Right lobe of liver (tissue), 6 donors: ENCODE results near the gene FOXN4. TPM values are rescaled to one million over a fixed set of nuclear protein-coding genes. Genes with fewer than 3 reads are reported as not detected.

Source experiments
- ATAC-seq, 4 donors: fragments of 200-7000 bp; cut with Tn5 transposase; one replicate each; pipeline ENCODE4 v1.9.1; 2020; ENCODE audit warnings: mild to moderate bottlenecking in 4 of 4, moderate library complexity in 4 of 4
- DNase-seq, 3 donors: peaks; one replicate each; pipeline ENCODE4 v3.0.0-alpha.2; 2020
- H3K27ac ChIP-seq, 3 donors: fragments of 200-600 bp; one replicate each; pipeline ENCODE4 v1.8.0; 2022
- H3K27me3 ChIP-seq, 2 donors: fragments of 200-600 bp; one replicate each; pipeline ENCODE4 v1.8.0; 2022
- H3K36me3 ChIP-seq, 4 donors: fragments of 200-600 bp; sonication (generic) in 1 of 4; one replicate each; pipeline versions ENCODE4 v1.5.1 to v1.8.0; 2017 to 2022; ENCODE audit warnings: control low read depth in 1 of 4
- H3K4me1 ChIP-seq, 4 donors: fragments of 200-600 bp; sonication (generic) in 1 of 4; one replicate each; pipeline versions ENCODE4 v1.5.1 to v1.8.0; 2017 to 2022; ENCODE audit warnings: control low read depth in 1 of 4
- H3K4me3 ChIP-seq, 3 donors: fragments of 200-600 bp; one replicate each; pipeline ENCODE4 v1.8.0; 2022
- H3K9me3 ChIP-seq, 4 donors: fragments of 200-600 bp; sonication (generic) in 1 of 4; one replicate each; pipeline versions ENCODE4 v1.5.1 to v1.8.0; 2017 to 2022; ENCODE audit warnings: control low read depth in 1 of 4
- CTCF ChIP-seq, 4 donors: fragments of 200-600 bp in 3 of 4; fragments of 450-650 bp in 1 of 4; IDR thresholded peaks; one replicate each; pipeline versions ENCODE4 v1.5.1 to v1.8.0; 2016 to 2022; ENCODE audit warnings: antibody characterized with exemption in 4 of 4, mild to moderate bottlenecking in 2 of 4
- POLR2A ChIP-seq: fragments of 450-650 bp; IDR thresholded peaks from one replicate; pipeline ENCODE4 v1.6.1; 2017; ENCODE audit warnings: antibody characterized with exemption, mild to moderate bottlenecking
- WGBS: methylation state at CpG from one replicate; pipeline ENCODE4 v1.1.6; 2018; ENCODE audit warnings: low coverage, low lambda C conversion rate; ENCODE audit not compliant: insufficient coverage; ENCODE audit errors: missing lambda C conversion rate; 5-methylcytosine and 5-hydroxymethylcytosine counted together
- intact Hi-C, 2 donors: fragments of 100-400 bp; cut with DNase I; formaldehyde crosslinking; loops; one replicate each; pipeline versions ENCODE4 v1.11.2 to v1.14.1; 2022
- total RNA-seq, 6 experiments: library from RNA; depleted of rRNA in 2 of 6; stranded (reverse); fragments of >200 nt in 2 of 6; fragmentation: NEBNext Ultra II Directional in 3 of 6; extraction: Animal tissue kit (Norgen Biotek cat#: 25700) in 3 of 6; gene quantifications; one replicate each; pipeline versions ENCODE4 v1.1.0 to v1.2.4, GENCODE V29; 2016 to 2023
- donor health status: DM: no; HTN: yes; CAD: no.
- donor health status: DM: no; HTN: no; CAD: no.
- donor health status: DM: no; HTN: no; CAD: no.
- donor health status: DM: no; HTN: yes; CAD: no.
- donor health status: DM: no; HTN: yes; CAD: no.

Gene FOXN4
- total RNA-seq, 6 experiments from 2014 or later, result 0.06 to 0.86 (median 0.15) TPM; not detected in 2

GRCh38 chr12:109279525-109279924, 29.6 kb downstream of the FOXN4 start:
- intact Hi-C loops, result no loop called here
- Histone ChIP-seq H3K4me3 (no peak overlapping the region), H3K4me1 (peaks cover 0 to 19% (median 9%) of the 10 kb centered on the region in 4 donors), H3K36me3 (no peaks in the 10 kb centered on the region), H3K27me3 (no peaks in the 10 kb centered on the region), H3K27ac (no peak overlapping the region), H3K9me3 (no peaks in the 10 kb centered on the region)
- TF ChIP-seq POLR2A (no peak), CTCF (IDR thresholded peaks at IDR 0.05) (no peak)
- no peak for ATAC-seq
- peak in 1 of 3 donors; percentile 52 for DNase-seq
- no CpG with 5 or more reads among the region's 13 CpGs for WGBS

GRCh38 chr12:109278912-109279311, 30.2 kb downstream of the FOXN4 start:
- Histone ChIP-seq H3K27me3 (no peaks in the 10 kb centered on the region), H3K27ac (peak overlapping the region in 1 of 3 donors; percentile 70), H3K4me3 (no peak overlapping the region), H3K9me3 (no peaks in the 10 kb centered on the region), H3K4me1 (peaks cover 0 to 19% (median 9%) of the 10 kb centered on the region in 4 donors), H3K36me3 (no peaks in the 10 kb centered on the region)
- TF ChIP-seq POLR2A (no peak), CTCF (IDR thresholded peaks at IDR 0.05) (no peak)
- 19% methylated on average over 10 of the region's 10 CpGs for WGBS
- DNase-seq, result peak; percentile 37 to 71 (median 66)
- intact Hi-C loops, result no loop called here
- peak; percentile 37 to 64 (median 58) for ATAC-seq

- WGBS, result 30% methylated on average over 13 of the region's 15 CpGs
- peak in 2 of 3 donors; percentile 65 to 66 for DNase-seq
- peak; percentile 71 to 83 (median 78) for ATAC-seq
Observed at GRCh38 chr12:109277899-109278762, 31.0 kb downstream of the FOXN4 start.

GRCh38 chr12:109277255-109277898, 31.7 kb downstream of the FOXN4 start:
- H3K27me3 ChIP-seq, result no peaks in the 10 kb centered on the region
- intact Hi-C loops, result no loop called here
- peak overlapping the region in 2 of 3 donors; percentile 45 to 58 for H3K27ac ChIP-seq
- no peak for TF ChIP-seq CTCF (IDR thresholded peaks at IDR 0.05)
- no peak for TF ChIP-seq POLR2A
- peaks cover 0 to 19% (median 9%) of the 10 kb centered on the region in 4 donors for H3K4me1 ChIP-seq
- H3K9me3 ChIP-seq, result no peaks in the 10 kb centered on the region
- H3K4me3 ChIP-seq, result no peak overlapping the region
- H3K36me3 ChIP-seq, result no peaks in the 10 kb centered on the region
- 30% methylated on average over 2 of the region's 8 CpGs for WGBS
- ATAC-seq, result no peak
- DNase-seq, result no peak

More at GRCh38 chr12:109277899-109278762, 31.0 kb downstream of the FOXN4 start:
- H3K27me3 ChIP-seq, result no peaks in the 10 kb centered on the region
- peaks cover 0 to 19% (median 9%) of the 10 kb centered on the region in 4 donors for H3K4me1 ChIP-seq
- no peak overlapping the region for H3K4me3 ChIP-seq
- intact Hi-C loops, result no loop called here
- H3K9me3 ChIP-seq, result no peaks in the 10 kb centered on the region
- no peaks in the 10 kb centered on the region for H3K36me3 ChIP-seq
- TF ChIP-seq POLR2A (no peak), CTCF (IDR thresholded peaks at IDR 0.05) (peak in 1 of 4 donors; percentile 3)
- H3K27ac ChIP-seq, result peak overlapping the region in 2 of 3 donors; percentile 58 to 70
